COLO668 (cell line): ENCODE data around the gene MYOCD.

Experiments used
- DNase-seq: peaks from one replicate; lab custom pipeline; 2025; ENCODE audit not compliant: unreplicated experiment; lab: John Stamatoyannopoulos, UW

MYOCD gene

GRCh38 chr17:12693640-12694039 is 27.9 kb downstream of the MYOCD start:
- DNase-seq = no peak

- DNase-seq = no peak
Observed at GRCh38 chr17:12706070-12706469, 40.4 kb downstream of the MYOCD start.

DNA sequence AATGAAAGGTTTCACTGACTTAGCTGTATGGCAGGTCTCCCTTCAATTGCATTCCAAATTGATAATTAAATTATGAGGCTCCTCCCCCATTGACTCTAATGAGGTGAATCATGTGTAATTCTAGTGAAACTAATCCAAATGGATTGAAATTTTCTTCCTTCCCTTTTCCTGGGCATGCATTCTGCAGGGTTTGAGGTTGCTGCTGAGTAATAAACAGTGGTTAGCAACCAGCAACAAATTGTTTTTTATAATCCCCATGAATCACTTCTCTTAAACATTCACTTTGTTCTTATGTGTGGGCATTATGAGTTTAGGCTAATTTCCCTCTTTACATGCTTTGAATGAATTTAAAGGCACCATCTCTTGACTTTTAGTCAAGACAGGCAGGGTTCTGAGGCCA is 43.4 kb downstream of the MYOCD start:
- no peak for DNase-seq

GRCh38 chr17:12712415-12712814 is 46.7 kb downstream of the MYOCD start:
- no peak for DNase-seq

DNA sequence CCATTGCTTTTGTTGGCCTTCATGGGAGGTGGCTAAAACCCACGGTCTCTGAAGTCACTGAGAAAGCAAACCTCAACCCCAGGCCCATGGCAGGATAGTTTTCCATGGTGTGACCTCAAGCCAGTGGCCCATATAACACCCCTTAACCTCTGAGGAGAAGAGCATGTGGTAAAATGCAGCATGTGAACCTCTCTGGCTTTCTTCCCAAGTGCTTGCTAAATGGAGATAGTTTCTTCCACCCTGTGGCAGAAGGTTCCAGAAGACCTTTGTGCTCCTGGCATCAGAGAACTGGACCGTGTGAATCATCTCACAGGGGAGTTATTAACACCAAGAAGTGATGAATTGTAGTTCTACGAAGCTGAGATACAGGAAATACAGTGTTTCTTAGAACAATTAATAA is 47.3 kb downstream of the MYOCD start:
- DNase-seq = no peak

DNA sequence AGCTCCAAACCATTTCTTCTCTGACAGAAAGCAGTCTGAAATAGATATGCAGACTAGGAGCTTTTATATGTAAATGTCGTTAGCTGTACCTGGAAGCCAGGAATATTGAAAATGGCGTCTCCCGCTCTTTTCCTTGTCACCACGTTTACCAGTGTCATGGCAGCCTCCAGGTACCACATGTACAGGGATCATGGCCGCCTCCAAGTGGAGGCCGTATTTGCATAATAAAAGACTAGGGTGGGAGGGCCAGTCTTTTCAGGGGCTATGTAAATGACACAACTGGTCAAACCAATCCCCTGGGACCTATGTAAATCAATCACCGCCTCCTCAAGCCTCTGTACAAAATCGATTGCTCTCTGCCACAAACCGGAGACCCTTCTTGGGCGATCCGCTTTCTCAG is 54.3 kb downstream of the MYOCD start:
- no peak for DNase-seq

DNA sequence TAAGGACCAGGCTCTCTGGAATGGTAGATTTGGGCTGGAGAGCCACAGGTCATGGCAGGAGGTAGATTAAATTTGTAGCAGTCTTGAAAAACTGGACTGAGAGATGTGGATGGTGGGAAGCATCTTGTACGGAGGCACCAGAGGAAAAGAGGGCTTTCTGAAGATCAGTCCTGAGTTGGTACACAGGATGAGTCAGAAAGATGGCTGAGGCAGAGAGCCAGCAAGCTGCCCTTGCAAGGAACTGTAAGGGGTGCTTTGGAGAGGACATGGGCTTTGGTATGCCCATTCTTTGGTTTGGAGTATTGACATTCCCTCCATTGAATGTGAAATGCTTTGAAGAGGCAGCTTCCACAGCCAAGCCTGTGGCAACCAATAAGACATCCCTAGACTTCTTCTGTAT is 55.9 kb downstream of the MYOCD start:
- no peak for DNase-seq

DNA sequence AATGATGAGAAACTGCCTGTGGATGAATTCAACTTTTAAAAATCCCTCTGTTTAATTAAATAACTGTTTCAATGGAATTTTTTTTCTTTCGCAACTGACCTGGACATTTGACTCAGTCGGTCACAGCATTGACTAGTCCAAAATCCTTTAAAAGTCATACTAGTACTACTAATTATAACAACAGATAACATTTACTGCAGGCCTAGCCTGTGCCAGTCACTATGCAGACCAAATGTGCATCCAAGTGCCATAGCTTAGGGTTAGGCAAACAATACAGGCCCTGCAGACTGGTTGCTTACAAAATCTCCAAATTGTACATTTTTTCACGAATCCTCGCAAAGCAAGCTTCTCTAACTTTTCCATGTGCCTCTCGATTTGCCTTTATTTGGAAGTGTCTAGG is 56.6 kb downstream of the MYOCD start:
- no peak for DNase-seq

GRCh38 chr17:12726131-12726530 is 60.4 kb downstream of the MYOCD start:
- DNase-seq = no peak

DNA sequence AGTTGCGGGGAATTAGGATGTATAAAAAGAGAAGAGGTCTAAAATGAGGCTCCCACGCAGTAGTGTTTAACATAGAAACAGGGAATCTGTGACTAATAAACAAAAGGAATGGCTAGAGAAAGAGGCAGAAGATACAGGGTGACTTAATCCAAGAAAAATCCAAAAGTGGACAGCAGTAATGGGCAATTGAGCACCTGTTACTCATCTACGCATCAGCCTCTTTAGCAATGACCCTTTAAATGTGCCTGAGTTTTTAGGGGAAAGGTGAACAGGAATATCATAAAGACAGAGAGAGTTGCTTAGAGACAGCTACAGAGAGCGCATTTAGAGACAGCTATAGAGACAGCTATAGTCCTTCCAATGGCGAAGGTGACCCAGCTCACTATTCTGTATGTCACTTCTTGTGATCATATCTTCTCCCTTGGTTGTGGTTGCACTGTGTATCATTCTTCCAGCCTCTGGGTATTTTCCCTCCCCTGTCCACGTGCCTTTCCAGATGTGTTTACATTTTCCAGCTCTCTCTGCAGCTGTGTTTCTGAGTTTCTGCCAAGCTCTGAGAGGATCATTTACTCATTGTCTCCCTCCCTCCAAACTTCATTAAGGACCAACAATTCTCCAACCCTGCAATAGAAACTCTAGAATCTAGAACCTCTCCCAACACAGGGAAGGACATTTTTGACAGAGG is 61.5 kb downstream of the MYOCD start:
- DNase-seq = no peak

DNA sequence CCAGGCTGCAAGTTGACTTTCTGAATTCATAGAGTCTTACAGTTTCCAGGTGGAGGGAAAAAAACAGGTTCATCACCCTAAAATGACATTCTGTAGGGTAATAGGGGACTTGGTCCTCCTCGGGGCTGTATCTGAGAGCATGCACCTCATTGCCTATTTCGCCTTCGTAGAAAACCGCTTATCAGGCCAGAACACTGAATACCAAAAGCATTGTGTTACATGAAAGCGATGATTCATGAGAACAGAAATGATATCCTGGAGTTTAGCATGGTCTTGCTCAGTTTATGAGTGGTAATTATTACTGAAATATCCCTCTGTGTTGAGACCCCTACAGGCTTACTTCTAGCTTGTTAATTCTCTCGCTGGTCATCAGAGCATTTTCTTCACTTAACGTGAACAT is 62.2 kb downstream of the MYOCD start:
- DNase-seq = no peak

GRCh38 chr17:12729086-12729485 is 63.4 kb downstream of the MYOCD start:
- no peak for DNase-seq

GRCh38 chr17:12730421-12730820 is 64.7 kb downstream of the MYOCD start:
- DNase-seq = no peak

DNA sequence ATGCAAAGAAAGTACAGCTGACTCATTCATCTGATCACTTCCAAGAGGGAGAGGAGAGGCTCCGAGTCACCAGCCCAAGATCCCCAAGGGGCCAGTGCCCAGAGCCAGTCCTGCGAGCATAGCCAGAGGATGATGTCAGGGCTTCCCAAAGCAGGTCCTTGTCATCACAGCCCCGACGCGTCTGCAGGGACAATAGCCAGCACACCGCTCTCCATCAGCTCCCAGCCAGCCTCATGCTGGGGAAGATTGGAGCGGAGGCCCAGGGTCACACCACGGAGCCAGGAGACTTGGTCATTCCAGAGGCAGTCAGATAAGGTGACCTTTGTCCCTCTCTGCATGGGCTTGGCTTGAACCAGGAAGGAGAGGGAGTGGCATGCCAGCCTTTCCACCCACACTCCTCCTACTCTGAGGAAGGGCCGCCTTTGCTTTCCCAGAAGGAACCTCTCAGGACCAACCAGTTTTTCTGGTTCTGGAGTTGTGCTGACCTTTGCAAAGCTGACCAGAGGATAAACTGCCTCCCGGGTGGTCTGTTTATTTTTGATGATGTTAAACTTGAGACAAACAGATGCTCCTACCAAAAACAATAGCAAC is 65.3 kb downstream of the MYOCD start:
- no peak for DNase-seq

GRCh38 chr17:12731839-12732238 is 66.1 kb downstream of the MYOCD start:
- no peak for DNase-seq

DNA sequence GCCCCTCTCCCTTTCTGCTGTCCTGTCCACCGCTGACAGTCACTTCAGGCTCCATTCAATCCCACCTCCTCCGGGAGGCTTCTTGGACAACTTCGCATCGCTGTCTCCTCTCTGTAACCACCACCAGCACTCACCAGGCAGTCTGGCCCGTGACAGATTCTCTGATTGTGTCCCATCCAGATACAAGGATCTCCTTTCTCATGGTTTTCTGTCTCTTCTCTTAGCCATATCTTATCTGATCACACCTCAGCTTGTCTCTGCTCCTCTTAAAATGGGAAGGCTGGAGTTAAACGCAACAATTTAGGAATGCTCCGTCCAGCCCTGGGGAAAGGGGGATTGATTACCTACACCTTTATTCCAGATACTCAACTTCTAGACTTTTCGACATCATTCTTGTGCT is 66.7 kb downstream of the MYOCD start:
- DNase-seq = no peak

DNA sequence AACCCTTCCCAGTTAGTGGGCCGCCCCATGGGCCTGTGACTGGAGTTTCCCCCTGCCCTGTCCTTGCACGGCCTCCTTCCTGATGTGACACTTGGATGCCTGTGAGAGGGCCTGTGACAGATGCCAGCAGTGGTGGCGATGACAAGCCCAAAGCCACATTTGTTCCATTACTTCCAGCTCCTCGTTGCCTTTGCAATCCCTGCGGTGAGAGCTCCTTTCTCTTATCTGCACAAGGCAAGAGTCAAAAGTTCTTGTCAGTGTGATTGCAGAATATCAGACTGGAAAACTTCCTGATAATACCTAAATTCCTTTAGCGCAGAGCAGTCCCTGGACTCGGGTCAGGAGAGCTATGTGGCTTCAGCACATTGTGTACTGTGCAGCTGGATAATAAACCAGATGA is 69.2 kb downstream of the MYOCD start:
- no peak for DNase-seq

DNA sequence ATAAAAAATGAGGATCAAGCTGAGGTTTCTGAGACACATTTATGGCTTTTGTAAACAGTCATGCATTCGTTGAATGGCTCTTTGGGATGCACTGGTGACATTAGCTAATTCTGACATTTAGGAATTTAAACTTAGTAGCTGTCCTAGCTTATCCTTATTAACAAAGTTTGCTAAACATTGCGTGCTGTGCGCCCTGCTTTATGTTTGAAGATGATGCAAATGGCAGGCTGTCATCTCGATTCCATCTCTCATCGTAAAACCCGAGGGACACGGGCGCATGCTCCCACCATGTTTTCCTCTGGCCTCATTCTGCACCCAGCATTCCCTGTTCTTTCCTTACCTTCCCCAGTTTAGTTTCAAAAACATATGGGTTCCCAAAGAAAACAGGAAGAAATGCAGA is 69.8 kb downstream of the MYOCD start:
- no peak for DNase-seq

DNA sequence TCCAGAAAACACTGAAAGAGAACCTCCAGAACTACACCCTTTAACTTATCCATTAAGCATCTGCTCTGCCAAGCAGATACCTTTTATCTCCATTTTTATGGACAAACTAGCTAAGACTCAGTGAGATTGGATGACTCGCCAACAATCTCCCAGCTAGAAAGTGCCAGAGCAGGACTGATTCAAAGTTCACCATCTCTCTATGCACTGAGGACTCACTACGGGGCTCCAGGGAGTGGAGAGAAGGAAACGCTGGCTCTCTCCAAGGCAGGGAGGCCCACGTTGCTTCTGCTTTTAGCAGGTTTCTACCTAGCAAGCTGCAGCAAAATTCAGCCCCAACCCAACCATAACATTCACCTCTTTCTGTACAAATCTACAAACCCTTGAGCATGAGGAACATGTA is 70.8 kb downstream of the MYOCD start:
- no peak for DNase-seq

- DNase-seq = no peak
Observed at GRCh38 chr17:12737740-12738469, 72.2 kb downstream of the MYOCD start.

- DNase-seq = no peak
Observed at GRCh38 chr17:12738624-12739023, 72.9 kb downstream of the MYOCD start.

DNA sequence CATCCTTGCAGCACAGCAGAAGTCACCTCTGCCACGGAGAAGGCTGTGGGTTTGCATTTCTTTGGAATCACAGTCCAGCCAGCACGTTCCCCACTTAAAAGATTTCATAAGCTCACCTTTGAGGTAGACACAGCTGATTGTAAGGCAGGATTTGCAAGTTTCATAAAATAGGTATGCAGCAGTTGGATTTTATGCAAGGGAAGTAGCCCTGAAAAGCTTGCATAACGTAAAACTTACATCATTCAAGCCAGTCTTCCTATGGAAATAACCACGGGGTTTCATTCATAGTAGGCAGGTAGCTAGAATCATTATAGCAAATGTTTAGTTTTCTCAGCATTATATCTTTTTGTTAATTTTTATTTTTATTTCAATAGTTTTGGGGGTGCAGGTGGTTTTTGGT is 73.8 kb downstream of the MYOCD start:
- no peak for DNase-seq

- DNase-seq = no peak
Observed at GRCh38 chr17:12743046-12743445, 77.4 kb downstream of the MYOCD start.
